NCI-H2227 (cell line): ENCODE data around the gene DCAKD.

Source experiments
- DNase-seq: peaks from one replicate; lab custom pipeline; 2025; ENCODE audit not compliant: unreplicated experiment; lab: John Stamatoyannopoulos, UW

DCAKD gene

DNA sequence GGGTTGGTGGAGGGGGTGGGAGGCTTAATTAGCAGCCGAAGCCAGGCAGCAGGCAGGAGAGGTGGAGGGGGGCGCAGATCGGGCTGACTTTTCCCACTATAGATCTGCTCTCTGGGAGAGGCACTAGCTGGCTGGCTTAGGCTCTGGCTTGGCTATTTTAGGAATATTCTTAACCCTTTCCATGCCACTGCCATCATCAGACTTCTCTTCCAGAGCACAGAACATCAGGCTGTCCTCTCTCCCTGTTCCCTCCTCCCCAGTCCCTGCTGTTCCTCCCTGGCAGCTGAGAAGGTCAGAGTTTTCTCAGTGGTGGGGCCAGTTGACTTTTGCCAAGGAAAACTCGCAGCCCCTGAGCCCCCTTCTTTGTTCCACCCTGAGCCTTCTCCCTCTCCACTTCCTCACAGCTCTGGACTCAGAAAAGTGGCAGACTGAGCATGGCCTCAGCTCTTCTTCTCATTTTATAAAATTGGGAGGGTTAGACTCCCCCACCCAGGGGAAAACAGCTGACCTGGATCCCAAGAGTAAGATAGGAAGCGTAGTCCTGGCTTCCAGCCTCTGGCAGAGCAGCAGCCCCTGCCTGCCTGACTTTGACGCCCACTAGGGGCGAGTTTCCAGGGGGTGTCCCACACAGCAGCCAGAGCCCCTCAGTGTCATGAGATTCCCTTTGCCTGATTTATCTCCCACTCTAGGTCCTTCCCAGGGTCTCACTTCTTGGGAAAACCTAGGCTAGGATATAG, 73.5 kb downstream of the DCAKD start:
- no peak for DNase-seq

- DNase-seq, result no peak
These were observed 74.4 kb downstream of the DCAKD start for GRCh38 chr17:44977065-44977464.

DNA sequence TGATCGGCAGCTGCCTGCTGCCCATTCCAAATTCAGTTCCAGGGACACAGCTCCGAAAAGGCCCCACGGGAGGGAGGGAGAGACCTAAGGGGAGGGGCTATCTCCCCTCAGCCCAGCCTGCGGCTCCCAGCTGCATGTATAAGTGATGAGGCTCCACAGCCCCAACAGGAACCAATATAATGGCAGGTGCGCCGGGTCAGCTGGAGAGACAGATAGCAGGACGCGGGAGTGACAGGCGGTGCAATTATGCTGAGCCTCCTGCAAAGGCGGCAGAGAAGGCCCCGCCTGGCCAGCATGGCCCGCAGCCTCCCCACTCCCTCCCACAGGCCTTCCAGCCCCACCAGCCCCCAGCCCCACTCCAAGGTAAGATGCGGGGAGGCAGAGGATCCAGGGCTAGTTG, 75.2 kb downstream of the DCAKD start:
- peak; percentile 82 for DNase-seq
